Osteocyte (in vitro differentiated cells): ENCODE data around the gene ZNF689. TPM values are rescaled to one million over a fixed set of nuclear protein-coding genes. Genes with fewer than 3 reads are reported as not detected.

Experiments
- DNase-seq: peaks from one replicate; pipeline ENCODE4 v3.0.0; 2021; ENCODE audit warnings: mixed read lengths; ENCODE audit not compliant: unreplicated experiment; ENCODE audit errors: extremely low spot score
- H3K27ac Mint-ChIP-seq: one replicate; pipeline ENCODE4 v1.8.0; 2021; ENCODE audit warnings: mild to moderate bottlenecking, mixed read lengths; ENCODE audit not compliant: unreplicated experiment
- H3K27me3 Mint-ChIP-seq: one replicate; pipeline ENCODE4 v1.8.0; 2021; ENCODE audit warnings: mixed read lengths; ENCODE audit not compliant: unreplicated experiment
- H3K36me3 Mint-ChIP-seq: one replicate; pipeline ENCODE4 v1.8.0; 2021; ENCODE audit warnings: mixed read lengths; ENCODE audit not compliant: unreplicated experiment
- H3K4me1 Mint-ChIP-seq: one replicate; pipeline ENCODE4 v1.8.0; 2021; ENCODE audit warnings: mixed read lengths; ENCODE audit not compliant: unreplicated experiment
- H3K4me3 Mint-ChIP-seq: one replicate; pipeline ENCODE4 v1.8.0; 2021; ENCODE audit warnings: mild to moderate bottlenecking, moderate library complexity, mixed read lengths; ENCODE audit not compliant: unreplicated experiment
- H3K9me3 Mint-ChIP-seq: one replicate; pipeline ENCODE4 v1.8.0; 2021; ENCODE audit warnings: mixed read lengths; ENCODE audit not compliant: unreplicated experiment
- total RNA-seq: library from RNA; stranded (reverse); gene quantifications from 2 replicates; pipeline ENCODE4 v1.2.1, GENCODE V29; 2021
- TF ChIP-seq, protein P1 (sequence below): fragments of 200-600 bp; sonication (generic); IDR thresholded peaks from 2 replicates; pipeline ENCODE4 v1.5.0; 2021; ENCODE audit warnings: antibody characterized with exemption, mild to moderate bottlenecking, moderate library complexity

The ZNF689 gene
- total RNA-seq, 1 donor from 2014 or later = 8.8 TPM

DNA sequence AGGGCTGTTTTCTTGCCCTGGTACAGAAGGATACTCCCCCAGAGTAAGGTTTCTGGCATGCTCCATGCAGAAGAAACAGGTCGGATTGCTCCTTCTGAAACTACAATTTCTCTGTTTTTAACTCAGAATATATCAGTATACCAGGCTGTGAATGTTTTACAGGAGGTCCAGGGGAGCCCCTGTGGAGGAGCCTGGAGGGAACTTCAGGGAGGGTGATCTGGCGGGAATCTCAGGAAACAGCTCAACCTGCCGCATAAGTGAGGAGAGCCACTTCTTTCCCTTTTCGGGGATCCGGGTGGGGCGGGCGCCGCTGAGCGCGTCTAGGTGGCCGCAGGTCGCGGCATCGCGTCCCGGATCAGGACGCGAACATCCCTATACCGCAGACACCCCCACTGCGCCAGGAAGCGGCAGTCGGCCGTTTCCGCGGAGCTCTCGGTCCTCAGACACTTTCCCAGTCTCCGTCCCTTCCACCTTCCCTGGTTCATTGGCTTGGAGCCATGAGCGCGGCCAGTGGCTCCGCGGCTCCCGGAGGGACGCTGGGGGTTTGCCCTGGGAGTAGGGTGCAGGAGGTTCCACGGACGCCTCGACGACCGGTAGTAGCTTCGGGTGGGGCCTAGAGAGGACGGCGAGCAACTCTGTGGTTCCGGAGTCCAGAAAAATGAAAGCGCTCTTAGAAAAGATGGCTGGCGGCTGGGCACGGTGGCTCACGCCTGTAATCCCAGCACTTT is 48.9 kb downstream of the ZNF689 start:
- peaks cover 1% of the 10 kb centered on the region for H3K27me3 Mint-ChIP-seq
- H3K9me3 Mint-ChIP-seq = no peaks in the 10 kb centered on the region
- DNase-seq = no peak
- H3K27ac Mint-ChIP-seq = no peak overlapping the region
- H3K36me3 Mint-ChIP-seq = peaks cover 1% of the 10 kb centered on the region
- H3K4me3 Mint-ChIP-seq = no peak overlapping the region
- TF ChIP-seq, protein P1, sequence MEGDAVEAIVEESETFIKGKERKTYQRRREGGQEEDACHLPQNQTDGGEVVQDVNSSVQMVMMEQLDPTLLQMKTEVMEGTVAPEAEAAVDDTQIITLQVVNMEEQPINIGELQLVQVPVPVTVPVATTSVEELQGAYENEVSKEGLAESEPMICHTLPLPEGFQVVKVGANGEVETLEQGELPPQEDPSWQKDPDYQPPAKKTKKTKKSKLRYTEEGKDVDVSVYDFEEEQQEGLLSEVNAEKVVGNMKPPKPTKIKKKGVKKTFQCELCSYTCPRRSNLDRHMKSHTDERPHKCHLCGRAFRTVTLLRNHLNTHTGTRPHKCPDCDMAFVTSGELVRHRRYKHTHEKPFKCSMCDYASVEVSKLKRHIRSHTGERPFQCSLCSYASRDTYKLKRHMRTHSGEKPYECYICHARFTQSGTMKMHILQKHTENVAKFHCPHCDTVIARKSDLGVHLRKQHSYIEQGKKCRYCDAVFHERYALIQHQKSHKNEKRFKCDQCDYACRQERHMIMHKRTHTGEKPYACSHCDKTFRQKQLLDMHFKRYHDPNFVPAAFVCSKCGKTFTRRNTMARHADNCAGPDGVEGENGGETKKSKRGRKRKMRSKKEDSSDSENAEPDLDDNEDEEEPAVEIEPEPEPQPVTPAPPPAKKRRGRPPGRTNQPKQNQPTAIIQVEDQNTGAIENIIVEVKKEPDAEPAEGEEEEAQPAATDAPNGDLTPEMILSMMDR = no peak
- peaks cover 17% of the 10 kb centered on the region for H3K4me1 Mint-ChIP-seq

DNA sequence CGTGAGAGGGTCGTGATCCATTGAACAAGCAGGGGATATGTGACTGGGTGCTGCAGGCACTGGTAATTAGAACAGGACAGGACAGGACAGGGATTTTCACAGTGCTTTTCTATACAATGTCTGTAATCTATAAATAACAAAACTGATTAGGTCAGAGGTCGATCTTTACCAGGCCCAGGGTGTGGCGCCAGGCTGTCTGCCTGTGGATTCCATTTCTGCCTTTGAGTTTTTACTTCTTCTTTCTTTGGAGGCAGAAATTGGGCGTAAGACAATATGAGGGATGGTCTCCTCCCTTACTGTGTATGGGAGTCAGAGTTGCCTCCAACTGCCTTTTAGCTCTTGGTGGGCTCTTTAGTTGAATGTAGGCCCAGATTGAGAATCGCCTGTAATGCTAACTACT is 50.5 kb downstream of the ZNF689 start:
- Mint-ChIP-seq H3K36me3 (peaks cover 5% of the 10 kb centered on the region), H3K9me3 (no peaks in the 10 kb centered on the region), H3K4me1 (peaks cover 21% of the 10 kb centered on the region), H3K4me3 (no peak overlapping the region), H3K27me3 (no peaks in the 10 kb centered on the region), H3K27ac (no peak overlapping the region)
- TF ChIP-seq, protein P1 = no peak
- DNase-seq = no peak

DNA sequence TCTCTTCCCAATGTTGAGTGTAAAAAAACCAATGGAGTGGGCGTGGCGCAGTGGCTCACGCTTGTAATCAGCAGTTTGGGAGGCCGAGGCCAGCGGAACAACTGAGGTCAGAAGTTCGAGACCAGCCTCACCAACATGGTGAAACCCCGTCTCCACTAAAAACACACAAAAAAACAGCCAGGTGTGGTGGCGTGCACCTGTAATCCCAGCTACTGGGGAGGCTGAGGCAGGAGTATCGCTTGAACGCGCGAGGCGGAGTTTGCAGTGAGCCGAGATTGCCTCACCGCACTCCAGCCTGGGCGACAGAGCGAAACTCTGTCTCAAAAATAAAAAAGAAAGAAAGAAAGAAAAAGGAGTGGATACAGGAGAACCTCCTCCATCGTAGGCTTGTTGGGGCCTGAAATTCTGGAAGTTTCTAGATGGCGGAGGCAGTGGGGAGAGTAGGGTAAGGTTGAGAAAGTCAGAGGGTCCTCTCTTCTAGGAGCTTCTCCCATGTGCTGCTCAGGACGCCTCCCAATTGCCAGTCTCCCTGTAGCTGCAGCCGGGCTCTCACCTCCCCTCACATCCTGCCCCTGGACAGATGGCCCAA is 51.3 kb downstream of the ZNF689 start:
- peak overlapping the region; percentile 91 for H3K27ac Mint-ChIP-seq
- DNase-seq = no peak
- TF ChIP-seq, protein P1 = no peak
- H3K4me3 Mint-ChIP-seq = peak overlapping the region; percentile 79
- no peaks in the 10 kb centered on the region for H3K9me3 Mint-ChIP-seq
- H3K36me3 Mint-ChIP-seq = peaks cover 7% of the 10 kb centered on the region
- H3K4me1 Mint-ChIP-seq = peaks cover 21% of the 10 kb centered on the region
- H3K27me3 Mint-ChIP-seq = no peaks in the 10 kb centered on the region

DNA sequence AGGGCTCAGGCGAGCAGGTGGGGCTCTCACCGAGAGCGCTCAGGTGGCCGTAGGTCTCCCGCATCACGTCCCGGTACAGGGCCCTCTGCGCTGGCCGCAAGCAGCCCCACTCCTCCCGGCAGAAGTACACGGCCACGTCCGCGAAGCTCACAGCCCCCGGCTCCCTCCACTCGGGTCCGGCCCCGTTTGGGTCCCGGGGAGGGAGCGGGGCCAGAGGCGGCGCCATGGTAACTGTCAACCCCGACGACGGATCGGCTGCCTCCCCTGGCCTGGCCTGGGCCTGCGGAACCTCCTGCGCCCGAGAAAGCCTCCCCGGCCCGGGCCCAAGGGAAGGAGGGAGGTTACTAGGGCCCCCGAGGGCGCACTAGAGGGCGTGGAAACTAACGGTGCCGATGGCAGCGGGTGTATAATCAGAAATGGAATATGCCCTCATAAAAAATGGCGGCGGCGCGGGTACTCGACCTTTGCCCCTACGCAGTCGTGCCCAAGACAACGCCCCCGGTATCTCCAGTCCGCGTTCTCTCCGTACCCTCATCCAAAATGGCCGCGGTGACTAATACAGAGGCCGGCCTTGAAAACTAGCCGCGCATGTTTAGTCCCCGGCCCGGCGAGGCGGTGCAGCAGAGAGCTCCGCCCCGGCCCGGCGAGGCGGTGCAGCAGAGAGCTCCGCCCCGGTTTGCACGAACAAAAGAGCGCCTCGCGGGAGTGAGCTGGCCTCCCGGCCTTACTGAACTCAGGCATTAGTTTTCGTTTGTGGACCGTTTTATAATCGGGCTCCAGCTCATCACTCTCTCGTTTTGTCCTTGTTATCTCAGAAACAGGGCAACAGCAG is 52.0 kb downstream of the ZNF689 start, which contains the start of gene ZNF764:
Gene ZNF764, minus strand, starts transcription at position 418 of the 832 bp plus-strand sequence. Its CDS starts 192 bp downstream, at position 226.
- no peaks in the 10 kb centered on the region for H3K9me3 Mint-ChIP-seq
- peak; percentile 98 for DNase-seq
- H3K4me1 Mint-ChIP-seq = peaks cover 21% of the 10 kb centered on the region
- H3K36me3 Mint-ChIP-seq = peaks cover 14% of the 10 kb centered on the region
- no peaks in the 10 kb centered on the region for H3K27me3 Mint-ChIP-seq
- H3K4me3 Mint-ChIP-seq = peak within 1 kb of the TSS; percentile 79
- TF ChIP-seq, protein P1 = no peak
- peak within 1 kb of the TSS; percentile 91 for H3K27ac Mint-ChIP-seq

DNA sequence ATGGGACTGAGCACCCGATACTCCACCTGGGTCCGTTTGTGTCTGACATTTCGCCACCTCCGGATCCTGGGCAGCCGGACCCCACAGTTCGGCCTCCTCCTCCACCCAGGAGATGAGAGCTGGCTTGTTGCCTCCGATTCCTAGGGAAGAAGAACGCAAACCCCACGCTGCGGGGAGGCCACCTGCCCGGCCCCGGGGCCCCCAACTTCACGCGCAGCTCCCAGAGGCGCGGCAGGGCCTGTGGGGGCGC is 52.6 kb downstream of the ZNF689 start:
- DNase-seq = no peak
- peak overlapping the region; percentile 91 for H3K27ac Mint-ChIP-seq
- H3K4me1 Mint-ChIP-seq = peaks cover 21% of the 10 kb centered on the region
- no peaks in the 10 kb centered on the region for H3K9me3 Mint-ChIP-seq
- H3K36me3 Mint-ChIP-seq = peaks cover 17% of the 10 kb centered on the region
- H3K27me3 Mint-ChIP-seq = no peaks in the 10 kb centered on the region
- peak overlapping the region; percentile 79 for H3K4me3 Mint-ChIP-seq
- TF ChIP-seq, protein P1 = no peak
